GM18502 (cell line): ENCODE data around the gene RFNG.

Experiments
- ATAC-seq: cut with Tn5 transposase; IDR thresholded peaks from one replicate; pipeline ENCODE4 v1.9.1; 2021; ENCODE audit warnings: mild to moderate bottlenecking; ENCODE audit not compliant: unreplicated experiment, poor library complexity

RFNG gene, protein sequence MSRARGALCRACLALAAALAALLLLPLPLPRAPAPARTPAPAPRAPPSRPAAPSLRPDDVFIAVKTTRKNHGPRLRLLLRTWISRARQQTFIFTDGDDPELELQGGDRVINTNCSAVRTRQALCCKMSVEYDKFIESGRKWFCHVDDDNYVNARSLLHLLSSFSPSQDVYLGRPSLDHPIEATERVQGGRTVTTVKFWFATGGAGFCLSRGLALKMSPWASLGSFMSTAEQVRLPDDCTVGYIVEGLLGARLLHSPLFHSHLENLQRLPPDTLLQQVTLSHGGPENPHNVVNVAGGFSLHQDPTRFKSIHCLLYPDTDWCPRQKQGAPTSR

DNA sequence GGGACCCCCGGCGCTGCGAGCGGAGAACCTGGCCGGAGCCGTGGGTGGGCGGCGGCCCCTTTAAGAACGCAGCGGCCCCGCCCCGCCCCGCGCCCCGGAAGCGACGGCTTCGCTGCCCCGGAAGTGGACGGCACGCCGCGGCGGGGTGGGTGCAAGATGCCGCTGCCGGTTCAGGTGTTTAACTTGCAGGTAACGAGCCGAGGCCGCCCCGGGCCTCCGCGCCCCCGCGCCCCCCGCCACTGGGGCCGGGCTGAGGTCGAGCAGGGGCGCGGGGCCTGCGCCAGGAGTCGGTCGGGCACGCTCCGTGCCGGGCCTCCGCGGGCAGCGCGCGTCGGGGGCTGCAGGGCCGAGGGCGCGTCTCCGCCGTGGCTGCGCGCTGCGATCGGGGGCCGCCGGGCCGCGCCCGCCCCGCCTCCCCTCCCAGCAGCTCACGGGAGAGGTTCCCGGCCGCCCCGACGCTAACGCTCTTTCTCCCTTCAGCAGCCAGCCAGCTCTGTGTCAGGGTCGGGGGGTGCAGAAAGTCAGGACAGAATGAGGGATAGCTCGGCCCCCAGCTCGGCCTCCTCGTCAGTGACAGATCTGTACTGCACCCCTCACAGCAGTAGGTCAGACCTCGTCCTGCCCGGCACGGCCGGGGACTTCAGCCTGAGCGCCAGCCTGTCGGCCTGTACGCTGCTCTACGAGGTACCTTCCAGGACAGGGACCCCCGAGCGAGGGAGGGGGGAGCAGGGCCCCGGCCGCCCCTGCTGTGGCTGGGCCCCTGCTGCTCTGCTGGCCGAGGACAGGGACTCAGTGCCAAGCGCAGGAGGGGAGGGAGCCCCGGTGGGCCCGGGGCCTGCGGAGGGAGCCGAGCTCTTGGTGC is at the start of gene RFNG, which contains the start of gene GPS1:
Gene RFNG, minus strand, starts transcription at position 36 of the 862 bp plus-strand sequence. CDS start 45 bp downstream, outside the sequence.
Gene GPS1, plus strand, starts transcription at position 123 of the 862 bp plus-strand sequence. Its CDS starts 34 bp downstream, at position 157.
- ATAC-seq = peak; percentile 66

DNA sequence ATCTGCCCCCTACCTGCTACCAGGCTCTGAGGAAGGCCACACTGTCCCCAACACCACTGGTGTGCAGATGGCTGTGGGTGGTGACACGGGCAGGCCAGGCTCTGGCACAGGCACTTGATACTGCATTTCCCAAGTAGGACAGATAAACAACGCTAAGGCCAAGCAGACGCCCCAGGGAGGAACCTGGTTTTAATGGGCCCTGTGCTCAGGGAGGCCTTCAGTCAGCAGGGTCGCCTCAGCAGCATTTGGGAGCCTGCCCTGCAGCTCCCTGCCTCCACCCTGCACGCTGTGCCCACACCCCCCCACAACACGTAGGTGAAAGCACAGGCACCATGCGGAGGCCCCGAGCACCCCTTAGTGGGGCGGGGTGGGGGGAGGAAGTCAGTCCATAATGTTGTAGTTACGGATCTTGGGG is 49.7 kb upstream of the RFNG start:
- no peak for ATAC-seq

DNA sequence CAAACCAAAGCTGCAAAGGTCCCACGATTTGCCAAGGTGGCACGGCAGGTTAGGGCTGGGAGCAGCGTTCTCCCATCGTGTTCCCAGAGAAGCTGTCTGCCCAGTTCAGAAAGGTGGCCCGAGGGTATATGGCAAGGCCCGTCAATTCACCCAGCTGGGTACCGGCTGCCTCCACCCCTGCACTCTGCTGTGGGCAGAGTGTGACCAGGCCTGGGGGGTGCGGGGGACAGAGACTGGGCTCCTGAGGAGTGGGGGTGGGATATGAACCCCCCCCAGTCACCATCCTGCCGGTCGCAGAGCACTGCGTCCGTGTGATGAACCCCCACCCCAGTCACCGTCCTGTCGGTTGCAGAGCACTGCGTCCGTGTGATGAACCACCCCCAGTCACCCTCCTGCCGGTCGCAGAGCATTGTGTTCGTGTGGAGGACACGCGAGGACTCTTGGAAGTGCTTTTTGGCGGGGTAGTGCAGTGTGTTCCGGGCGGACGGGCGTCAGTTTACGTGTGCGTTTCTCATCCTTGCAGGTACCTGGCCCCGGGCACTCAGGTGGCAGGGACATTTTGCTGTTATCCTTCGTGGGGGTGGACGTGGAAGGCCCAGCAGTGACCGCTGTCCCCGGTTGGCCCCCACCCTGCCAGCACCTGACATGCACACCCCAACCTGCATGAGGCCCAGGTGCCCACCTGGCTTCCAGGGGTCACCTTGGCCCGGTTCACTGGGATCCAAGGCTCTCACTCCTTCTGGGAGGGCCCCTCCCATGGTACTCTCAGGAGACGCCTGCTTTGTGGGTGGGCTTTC is 49.1 kb upstream of the RFNG start:
- ATAC-seq = no peak

GRCh38 chr17:82098939-82099763 is 47.5 kb upstream of the RFNG start:
- ATAC-seq = peak; percentile 20

- ATAC-seq = peak; percentile 77
These were observed 46.7 kb upstream of the RFNG start, which contains the start of gene FASN for GRCh38 chr17:82098169-82098938. TSS of gene FASN (minus strand) at chr17:82098236. CDS start at chr17:82096445, 1,791 bp downstream.

DNA sequence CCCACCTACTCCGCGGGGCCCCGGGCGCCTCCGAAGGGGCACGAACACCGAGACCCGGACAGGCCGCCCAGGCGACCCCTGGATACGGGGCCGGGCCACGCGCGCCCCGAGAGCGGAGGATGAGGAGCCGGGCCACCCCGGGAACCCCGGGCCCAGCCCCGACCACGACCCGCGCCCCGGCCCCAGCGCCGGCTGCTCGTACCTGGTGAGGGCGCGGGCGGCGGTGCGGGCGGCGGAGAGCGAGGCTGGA is 46.2 kb upstream of the RFNG start:
- ATAC-seq = peak; percentile 24

- ATAC-seq = peak; percentile 1
These were observed 45.7 kb upstream of the RFNG start for GRCh38 chr17:82097184-82097918.

DNA sequence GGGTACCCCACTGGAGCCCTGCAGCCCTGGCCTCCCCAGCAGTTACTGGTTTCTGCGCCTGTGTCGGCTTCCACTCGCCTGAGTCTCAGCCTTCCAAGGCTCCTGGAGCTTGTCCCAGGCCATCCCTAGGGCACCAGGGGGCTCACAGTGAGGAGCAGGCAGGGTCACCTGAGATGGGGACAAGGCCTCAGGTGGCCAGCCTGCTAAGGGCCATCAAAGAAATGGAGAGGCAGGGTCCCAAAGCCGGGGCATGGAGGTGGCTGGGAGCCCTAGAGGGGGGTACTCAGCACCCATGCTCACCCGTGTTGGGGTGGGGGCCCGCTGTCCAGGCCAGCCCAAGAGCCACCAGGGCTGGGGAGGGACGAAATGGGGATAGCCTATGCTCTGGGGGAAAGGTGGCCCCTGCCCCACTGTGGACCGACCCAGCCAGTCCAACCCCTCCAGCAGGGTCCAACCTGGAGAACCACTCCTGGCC is 45.1 kb upstream of the RFNG start:
- no peak for ATAC-seq

- ATAC-seq = no peak
These were observed 44.4 kb upstream of the RFNG start for GRCh38 chr17:82095777-82096708.

DNA sequence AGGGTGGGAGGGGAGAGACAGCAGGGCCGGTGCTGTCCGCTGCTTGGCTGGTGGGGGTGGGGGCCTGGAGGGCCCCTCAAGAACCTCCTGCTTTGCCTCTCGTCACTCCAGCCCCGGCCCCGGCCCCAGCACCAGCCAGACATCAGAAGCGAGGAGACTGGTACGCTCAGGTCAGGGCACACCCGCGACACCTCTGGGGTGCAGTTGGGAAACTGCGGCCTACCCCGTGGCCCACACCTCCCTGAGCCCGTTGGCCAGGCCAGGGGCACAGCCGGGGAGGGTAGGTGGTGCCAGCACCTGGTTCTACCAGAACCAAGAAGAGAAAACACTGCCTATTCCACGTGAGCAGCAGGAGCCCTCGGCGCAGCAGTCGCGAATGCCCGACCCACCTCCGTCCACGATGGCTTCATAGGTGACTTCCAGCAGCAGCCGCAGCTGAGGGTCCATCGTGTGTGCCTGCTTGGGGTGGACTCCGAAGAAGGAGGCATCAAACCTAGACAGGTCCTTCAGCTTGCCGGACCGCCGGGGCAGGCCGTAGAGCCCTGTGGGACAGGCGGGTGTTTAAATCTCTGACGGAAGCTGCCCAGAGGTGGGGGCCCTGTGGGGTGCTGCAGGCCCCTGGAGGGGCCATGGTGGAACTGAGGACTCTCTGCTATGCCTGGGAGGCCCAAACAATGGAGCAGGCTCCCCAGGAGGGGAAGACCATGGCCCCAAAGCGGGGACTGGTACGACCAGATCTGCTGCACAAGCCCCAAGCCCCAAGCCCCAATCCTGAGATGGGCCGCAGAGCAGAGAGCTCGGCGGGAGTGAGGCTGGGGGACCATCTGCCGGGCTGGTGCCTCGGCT is 43.5 kb upstream of the RFNG start:
- no peak for ATAC-seq

DNA sequence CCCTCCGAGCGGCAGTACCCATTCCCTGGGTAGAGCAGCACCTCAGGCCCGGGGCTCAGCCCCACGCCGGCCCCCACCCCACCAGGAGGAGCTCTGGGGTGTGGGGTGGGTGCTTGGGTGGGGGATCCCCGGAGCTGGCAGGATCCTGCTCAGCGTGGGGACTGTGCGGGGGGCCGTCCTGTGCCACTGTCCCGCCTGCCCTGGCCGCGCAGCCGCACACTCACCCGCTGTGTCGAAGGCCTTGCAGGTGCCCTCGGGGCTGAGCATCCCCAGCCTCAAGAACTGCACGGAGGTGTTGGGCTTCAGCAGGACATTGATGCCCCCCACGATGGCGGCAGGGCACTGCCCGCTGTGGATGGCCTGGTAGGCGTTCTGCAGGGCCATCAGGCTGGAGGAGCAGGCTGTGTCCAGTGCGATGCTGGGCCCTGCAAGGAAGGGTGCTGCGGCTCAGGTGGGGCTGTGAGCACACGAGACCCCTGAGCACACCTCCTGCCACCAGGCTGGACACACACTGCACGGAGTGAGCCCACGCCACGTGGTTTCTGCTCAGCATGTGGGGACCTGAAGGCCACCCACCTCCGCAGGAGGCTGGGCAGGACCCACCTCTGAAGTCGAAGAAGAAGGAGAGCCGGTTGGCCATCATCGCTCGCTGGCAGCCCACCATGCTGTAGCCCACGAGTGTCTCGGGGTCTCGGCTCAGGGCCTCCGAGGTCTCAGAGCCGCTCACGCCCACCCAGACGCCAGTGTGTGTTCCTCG is 41.6 kb upstream of the RFNG start:
- ATAC-seq = no peak

DNA sequence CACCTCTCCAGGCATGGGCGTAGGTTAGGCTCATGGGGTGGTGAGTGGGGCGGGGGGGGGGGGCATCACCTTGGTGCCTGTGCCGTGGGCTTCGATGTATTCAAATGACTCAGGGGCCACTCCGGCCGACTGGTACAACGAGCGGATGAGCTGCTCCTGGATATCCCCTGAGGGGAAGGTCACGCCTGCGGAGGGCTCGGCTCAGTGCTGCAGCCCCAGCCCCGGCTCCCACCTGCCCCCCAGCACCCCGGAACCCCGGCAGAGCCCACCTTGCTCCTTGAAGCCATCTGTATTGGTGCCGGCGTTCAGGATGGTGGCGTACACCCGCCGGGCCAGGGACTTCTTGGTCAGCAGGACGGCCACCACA is 41.0 kb upstream of the RFNG start:
- ATAC-seq = no peak

DNA sequence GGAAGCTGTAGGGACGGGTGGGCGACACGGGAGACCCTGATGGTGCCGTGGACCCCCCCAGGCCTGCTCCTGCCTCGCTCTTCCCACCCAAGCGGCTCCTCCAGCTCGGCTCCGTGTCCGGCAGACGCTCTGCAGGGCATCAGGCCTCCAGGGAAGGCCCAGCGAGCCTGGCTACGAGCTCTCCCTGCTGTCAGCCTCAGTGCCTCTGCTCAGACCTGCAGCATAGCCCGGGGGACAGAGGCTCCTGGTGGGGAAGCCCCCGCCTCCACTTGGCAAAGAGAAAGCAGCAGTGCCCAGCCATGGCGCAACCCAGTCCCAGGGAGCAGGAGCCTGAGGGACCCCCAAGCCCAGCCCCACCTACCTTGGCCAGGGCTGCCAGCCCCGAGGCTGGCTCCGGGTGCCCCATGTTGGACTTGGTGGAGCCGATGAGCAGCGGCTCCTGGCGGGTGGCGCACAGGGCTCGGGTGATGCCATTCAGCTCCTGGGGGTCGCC is 40.5 kb upstream of the RFNG start:
- no peak for ATAC-seq

DNA sequence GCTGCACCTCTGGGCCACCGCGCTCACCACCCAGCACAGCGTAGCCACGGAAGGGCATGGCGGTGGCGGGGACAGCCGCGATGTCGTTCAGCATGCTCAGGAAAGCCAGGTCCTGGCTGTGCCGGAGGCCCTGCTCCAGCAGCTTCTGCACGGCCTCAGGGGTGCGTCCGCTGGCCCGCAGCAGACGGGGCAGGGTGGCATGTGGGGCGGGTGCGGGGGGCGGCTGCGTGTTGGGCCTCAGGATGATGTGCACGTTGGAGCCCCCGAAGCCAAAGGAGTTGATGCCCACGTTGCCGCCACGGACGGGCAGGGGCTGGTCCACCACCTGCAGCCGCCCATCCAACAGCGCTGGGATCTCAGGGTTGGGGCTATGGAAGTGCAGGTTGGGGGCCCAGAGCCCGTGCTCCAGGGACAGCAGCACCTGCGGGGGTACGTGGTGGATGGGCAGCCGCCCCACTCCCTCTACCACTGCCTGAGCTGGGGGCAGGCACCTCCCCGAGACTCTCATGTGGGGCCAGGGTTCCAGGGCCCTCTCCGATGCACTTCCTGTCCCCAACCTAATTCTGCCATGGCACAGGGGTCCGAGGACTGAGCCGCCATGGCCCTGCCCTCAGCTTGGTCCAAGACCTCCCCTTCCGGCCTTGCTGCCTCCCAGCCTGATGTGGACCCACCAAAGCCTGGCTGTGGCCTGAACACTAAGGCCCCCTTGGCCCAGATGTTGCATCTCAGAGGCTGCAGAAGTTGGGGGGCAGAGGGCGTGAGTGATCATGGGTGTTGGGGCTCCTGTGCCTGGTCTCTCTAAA is 39.9 kb upstream of the RFNG start:
- no peak for ATAC-seq
